A204.1 (cell line): ENCODE results near the gene CX3CR1.
"Not testable (repeated sequence)": the region's sequence is repeated elsewhere in the genome, so short reads cannot be mapped to it uniquely, and the experiment has no call there.

Experiments used
- FAIRE-seq: peaks from 2 replicates; lab custom pipeline; 2012; peaks lifted over from hg19 to GRCh38; lab: Jason Lieb, UNC

The CX3CR1 gene, protein sequence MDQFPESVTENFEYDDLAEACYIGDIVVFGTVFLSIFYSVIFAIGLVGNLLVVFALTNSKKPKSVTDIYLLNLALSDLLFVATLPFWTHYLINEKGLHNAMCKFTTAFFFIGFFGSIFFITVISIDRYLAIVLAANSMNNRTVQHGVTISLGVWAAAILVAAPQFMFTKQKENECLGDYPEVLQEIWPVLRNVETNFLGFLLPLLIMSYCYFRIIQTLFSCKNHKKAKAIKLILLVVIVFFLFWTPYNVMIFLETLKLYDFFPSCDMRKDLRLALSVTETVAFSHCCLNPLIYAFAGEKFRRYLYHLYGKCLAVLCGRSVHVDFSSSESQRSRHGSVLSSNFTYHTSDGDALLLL

DNA sequence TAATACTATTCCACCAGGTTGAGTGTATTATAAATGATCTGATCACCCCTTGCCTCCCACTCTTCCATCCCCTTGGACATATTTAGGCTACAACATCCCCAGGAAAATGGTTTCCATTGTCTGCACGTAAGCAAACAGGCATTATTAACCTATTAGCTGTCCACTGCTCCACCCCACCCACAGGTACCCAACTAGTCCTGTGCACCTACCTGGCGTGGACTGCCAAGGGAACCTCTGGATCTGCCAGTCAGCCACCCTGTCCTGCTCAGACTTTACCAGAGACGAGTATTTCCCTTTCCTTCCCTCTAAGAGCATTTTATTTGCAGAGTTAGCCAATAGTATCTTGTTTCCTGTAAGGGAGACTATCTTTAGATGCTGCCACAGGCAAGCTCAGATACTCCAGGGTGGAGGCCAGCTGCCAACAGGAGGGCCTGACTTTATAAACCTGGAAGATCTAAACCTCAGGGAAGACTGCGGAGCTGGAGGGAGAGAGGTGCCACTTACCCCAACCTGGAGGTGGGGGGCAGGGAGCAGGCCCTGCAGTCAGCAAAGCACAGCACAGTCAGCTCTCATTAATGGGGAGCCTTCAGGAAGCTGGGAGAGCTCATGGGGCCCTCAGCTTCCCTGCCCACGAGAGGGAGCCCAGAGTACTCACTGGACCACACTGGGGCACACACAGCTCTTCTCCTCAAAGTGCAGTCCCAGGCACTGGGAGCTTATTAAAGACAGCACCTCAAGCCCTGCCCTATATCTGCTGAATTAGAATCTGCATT is at the start of gene CX3CR1:
Gene CX3CR1, minus strand, starts transcription at position 292 of the 773 bp plus-strand sequence. CDS start 13,527 bp downstream, outside the sequence.
- no peak for FAIRE-seq

DNA sequence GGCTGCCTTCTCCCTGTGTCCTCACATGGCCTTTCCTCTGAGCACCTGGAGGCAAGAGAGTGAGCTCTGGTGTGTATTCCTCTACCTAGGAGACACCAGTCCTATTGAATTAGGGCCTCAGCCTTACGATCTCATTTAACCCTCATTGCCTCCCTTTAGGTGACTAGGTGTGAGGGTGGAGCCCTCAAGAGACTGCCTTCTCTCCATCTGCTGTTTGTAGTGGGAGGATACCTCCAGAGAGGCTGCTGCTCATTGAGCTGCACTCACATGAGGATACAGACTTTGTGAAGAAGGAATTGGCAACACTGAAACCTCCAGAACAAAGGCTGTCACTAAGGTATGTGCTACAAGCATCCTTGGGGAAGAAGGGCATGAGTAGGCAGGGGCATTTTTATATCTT is 49.7 kb upstream of the CX3CR1 start, which contains the start of gene CCR8:
Gene CCR8, plus strand, starts transcription at position 217 of the 400 bp plus-strand sequence. CDS start 2,623 bp downstream, outside the sequence.
- FAIRE-seq: no peak

DNA sequence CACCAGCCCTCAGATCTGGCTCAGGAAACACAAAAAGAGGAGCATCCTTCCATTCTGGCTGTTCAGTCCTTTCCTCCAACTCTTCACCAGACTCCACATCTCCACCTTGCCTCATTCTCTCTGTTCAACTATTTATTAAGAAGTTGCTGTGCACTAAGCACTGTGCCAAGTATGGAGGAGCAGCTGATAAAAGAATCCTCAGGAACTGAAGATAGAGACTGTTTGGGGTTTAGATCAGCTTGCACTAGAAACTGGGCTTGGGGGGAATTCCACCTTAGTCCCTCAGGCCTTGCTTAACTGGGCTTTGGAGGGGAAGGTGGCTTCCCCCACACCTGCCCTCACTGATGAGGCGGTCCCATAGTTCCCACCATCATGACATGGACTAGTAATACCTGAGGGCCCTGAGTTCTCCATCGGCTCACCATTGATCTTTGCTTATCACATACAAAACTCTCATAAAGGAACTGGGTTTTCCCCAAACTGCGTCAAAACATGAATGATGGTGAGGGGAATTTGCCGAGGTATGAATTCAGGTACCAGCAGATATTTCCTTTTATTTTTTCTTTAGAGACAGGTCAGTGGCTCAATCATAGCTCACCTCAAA is 48.0 kb upstream of the CX3CR1 start:
- no peak for FAIRE-seq

DNA sequence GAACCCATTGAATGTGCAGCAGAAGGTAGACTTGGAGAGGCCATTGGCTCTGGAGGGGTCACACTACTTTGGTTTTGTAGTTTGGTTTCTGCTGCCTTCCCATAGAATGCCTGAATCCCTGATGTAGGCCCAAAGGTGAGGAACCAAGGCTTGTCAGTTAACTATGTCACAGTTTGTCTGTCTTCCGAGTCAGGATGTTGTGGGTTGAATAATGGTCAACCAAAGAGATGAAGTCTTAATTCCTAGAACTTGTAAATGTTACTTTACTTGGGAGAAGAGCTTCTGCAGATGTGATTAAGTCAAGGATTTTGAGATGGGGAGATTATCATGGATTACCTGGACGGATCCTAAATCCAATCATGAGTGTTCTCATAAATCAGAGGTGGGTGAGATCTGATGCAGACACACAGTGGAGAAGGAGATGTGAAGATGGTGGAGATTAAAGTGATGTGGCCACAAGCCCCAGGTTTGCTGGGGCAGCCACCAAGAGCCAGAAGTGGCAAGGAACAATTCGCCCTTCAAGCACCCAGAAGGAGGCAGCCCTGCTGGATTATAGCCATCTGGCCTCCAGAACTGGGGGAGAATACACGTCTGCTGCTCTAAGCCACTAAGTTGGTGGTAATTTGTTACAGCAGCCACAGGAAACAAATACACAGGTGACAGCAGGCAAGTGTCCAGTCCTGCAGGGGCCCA is 47.4 kb upstream of the CX3CR1 start:
- no peak for FAIRE-seq

DNA sequence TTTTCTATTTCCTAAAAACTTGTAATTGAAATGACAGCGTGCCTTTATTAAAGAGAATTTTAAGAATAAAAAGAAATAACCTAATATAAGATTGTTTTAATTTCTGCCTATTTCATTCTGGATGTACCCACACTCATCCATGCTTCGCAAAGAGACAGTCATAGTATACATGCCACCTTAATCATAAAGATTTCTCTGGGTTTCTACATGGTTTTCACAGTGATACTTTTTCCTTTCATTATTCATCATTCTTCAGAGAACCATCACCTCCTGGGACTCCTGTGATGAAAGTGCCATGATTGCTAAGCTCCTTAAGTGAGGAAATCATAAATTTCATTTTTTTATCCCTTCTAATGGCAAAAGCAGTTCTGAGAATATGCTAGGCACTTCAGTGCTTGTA is 45.4 kb upstream of the CX3CR1 start:
- FAIRE-seq: no peak

DNA sequence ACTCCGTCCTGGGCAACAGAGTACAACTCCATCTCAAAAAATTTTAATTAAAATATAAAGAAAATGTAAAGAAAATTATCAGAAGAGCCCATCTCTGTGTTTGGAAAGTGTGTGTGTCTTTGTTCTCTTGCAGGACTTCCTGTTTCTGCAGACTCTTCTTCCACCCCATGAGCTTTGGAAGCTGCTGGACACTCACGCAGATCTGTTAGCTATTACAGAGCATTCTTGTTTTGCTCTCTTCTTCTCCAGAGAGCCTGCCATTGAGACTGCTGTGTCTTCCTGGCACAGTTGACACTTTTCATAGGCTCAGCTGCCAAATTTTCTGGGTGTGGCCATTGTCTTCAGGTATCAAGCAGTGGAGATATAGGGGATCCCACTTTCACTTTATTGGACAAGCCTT is 43.7 kb upstream of the CX3CR1 start:
- no peak for FAIRE-seq

DNA sequence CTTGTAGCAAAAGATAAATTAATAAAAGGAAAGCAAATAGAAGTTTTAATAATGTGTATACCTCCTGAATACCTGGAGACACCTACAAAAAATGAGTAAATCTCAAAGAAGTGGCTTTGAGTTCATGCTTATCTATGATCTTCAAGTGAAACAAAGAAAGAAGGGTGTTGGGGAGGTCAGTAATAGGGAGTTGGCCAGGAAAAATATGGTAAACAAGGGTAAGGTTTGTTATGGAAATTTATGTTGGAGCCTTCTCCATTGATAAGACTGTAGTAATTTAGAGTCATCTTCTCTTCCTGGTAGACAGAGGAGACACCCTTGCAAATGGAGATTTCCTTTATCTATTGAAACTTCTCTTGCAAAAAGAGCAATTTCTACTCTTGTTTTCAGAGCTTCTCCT is 43.1 kb upstream of the CX3CR1 start:
- FAIRE-seq: no peak

DNA sequence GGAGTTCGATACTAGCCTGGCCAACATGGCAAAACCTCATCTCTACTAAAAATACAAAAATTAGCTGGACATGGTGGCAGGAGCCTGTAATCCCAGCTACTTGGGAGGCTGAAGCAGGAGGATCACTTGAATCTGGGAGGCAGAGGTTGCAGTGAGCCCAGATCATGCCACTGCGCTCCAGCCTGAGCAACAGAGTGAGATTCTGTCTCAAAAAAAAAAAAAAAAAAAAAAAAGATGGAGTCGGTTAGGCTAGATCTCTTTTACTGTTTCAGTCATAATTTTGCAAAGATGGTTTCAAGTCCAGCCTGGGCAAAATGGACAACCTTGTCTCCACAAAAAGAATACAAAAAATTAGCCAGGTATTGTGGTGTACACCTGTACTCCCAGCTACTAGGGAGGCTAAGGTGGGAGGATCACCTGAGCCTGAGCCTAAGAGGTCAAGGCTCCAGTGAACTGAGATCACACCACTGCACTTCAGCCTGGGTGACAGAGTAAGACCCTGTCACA is 42.4 kb upstream of the CX3CR1 start:
- FAIRE-seq: not testable (repeated sequence)

DNA sequence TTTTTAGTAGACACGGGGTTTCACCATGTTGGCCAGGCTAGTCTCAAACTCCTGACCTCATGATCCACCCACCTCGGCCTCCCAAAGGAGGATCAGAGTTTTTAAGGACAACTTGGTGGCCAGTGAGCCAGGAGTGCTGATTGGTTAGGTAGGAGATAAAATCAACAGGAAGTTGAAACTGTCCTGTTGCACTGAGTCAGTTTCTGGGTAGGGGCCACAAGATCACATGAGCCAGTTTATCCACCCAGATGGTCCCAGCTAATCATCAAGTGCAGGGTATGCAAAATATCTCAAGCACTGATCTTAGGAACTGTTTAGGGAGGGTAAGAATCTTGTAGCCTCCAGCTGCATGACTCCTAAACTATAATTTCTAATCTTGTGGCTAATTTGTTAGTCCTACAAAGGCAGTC is 41.7 kb upstream of the CX3CR1 start:
- not testable (repeated sequence) for FAIRE-seq

DNA sequence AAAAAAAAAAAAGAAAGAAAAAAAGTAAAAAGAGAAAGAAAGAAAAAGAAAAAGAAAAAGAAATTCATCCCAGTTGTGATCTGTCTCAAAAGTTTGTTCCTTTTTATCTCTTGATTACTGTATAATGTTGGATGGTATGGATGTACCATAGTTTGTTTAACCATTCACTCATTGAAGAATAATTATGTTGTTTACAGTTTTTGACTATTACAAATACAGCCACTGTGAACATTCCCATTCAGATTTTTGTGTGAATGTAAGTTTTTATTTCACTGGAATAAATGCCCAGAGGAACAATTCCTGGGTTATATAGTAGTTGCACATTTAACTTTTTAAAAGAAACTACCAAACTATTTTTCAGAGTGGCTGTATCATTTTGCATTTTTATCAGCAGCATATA is 39.4 kb upstream of the CX3CR1 start:
- no peak for FAIRE-seq

DNA sequence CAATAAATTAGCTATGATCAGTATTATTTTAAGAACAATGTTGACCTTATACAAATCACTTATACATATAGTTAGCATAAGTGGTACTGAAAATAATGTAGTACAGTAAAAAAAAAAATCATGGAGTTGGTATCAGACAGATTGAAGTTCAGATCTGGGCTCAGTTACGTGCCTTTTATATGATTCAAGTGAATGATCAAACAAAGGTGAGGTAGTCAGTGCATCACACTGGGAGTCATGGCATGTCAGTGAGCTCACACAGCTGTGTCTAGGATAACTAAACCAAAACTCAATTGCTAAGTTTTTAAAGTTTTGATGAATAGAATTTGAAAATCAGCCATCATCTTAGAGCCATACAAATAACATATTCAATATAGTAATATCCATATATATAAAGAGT is 38.5 kb upstream of the CX3CR1 start:
- FAIRE-seq: no peak

DNA sequence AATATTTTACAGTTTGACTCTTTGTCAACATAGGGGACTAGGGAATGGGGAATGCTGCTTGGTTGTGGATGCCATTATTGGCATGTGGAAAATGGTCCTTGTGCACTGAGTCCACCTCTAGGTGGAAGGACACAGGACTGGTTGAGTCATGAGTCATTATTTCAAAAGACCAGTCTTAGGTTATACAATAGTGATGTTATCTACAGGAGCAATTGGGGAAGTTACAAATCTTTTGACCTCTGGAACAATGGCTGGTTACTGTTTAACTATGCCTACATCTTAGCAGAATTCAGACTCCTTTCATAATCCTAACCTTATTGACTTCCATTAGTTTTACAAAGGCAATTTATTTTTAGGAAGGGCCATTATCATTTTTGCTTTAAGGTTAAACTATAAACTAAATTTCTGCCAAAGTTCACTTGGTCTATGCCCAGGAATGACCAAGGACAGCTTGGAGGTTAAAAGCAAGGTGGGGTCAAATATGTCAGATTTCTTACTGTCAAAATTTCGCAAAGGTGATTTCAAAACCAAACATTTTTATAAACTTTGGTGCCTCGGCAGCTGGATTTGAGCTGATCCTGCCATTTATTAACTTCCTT is 37.8 kb upstream of the CX3CR1 start:
- FAIRE-seq: no peak

DNA sequence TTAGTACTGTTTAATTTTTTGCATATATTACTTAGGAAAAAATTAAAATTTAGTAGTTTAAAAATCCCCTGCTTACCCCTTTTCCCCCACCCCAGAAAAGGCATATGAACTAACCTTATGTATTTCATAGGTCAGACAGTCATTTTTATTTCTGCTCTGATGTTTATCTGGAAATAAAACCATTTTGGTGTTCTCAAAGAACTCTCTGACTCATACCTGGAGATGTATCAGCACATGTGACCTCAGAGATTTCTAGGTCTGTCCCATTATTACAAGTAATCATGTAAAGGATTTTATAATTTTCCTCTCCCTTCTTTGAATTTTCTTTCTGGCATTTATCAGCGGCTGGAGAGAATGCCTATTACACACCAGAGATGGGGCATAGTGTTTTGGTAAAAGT is 35.6 kb upstream of the CX3CR1 start:
- no peak for FAIRE-seq

DNA sequence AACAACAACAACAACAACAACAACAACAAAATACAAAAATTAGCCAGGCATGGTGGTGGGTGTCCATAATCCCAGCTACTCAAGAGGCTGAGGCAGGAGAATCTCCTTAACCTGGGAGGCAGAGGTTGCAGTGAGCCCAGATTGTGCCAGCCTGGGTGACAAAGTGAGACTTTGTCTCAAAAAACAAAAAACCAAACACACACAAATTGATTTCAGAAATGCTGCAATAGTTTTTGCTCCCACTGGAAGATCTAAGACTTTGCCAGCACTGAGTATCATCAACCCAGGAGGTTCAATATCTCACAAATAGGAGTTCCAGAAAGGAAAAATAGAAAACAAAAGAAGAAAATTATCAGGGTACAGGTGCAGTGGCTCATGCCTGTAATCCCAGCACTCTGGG is 33.5 kb upstream of the CX3CR1 start:
- no peak for FAIRE-seq

DNA sequence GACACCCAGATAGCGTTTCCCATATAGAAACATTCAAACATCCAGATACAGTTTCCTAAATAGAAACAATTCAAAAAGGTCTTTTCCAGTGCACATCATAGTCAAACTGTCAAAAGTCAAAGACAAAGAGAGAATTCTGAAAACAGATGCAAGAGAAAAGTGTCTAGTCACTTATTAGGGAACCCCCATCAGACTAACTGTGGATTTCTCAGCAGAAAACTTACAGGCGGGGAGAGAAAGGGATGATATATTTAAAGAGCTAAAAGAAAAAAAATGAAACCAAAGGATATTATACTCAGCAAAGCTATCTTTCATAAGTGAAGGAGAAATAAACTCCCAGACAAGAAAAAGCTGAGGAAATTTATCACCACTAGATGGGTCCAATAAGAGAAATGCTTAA is 22.3 kb upstream of the CX3CR1 start:
- no peak for FAIRE-seq

DNA sequence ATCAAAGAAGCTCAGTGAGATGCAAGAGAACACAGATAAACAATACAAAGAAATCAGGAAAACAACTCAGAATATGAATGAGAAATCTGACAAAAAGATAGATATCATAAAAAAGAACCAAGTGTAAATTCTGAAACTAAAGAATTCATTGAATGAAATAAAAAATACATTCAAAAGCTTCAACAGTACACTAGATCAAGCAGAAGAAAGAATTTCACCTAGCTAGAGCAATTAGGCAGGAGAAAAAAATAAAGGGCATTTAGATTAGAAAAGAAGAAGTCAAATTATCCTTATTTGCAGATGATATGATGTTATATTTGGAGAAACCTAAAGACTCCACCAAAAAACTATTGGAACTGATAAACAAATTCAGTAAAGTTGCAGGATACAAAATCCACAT is 19.4 kb upstream of the CX3CR1 start:
- FAIRE-seq: no peak

DNA sequence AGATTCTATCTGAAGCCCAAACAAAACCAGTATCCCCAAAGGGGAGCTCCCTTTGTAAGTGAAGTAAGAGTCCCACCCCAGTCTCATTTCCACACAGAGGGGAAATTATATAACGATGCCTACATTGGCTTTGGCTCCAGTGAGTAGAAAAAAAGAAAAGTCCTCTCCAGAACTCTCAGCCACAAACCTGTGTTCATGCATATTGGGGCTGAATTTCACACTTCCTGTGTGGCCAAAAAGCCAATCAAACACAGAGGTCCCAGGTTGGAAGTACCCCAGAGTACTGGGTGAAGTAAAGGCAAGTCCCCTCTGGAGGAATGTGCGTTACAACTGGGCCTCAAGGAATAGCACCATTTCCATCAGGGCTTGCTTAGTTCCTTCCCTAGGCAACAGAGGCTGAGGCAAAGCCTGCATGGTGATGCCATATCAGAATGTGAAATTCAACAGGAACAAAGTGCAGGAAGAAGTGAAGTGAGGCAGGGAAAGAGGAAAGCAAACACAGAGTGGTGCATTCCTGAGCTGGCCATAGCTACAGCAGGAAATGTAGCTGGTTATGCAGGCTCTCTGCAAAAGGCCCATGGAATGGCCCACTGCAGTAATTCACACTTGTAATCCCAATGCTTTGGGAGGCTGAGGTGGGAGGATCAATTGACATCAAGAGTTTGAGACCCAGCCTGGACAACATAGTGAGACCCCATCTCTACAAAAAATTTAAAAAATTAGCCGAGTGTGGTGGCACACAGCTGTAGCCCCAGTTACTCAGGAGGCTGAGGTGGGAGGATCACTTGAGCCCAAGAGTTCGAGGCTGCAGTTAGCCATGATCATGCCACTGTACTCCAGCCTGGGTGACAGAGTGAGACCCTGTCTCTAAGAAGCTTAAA is 16.6 kb upstream of the CX3CR1 start:
- no peak for FAIRE-seq

DNA sequence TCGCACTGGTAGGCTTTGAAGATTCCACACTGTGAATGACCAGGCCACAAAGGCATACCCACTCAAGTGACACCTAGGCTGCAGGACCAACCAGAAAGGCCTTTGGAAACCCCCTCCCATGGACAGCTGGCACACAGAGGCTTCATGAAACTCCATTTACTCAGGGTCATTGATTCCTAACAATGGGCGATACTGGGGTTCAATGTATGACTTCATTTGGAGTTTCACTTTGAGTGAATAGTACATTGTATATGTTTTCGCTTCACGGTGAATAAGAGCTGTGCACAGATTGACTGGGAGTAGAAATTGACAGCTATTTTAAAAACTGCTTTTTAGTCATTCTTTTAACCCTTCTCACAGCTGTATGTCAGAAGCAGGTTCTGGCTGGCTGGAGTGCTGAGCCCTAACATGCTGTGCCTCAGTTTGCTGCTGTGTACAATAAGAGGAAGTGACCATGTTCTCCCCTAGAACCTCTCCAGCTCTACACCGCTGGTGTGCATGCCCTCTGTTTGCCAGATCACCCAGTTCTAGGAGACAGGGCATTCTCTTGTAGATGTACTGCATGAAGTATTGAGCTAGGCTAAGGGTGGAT is 15.4 kb upstream of the CX3CR1 start:
- no peak for FAIRE-seq

DNA sequence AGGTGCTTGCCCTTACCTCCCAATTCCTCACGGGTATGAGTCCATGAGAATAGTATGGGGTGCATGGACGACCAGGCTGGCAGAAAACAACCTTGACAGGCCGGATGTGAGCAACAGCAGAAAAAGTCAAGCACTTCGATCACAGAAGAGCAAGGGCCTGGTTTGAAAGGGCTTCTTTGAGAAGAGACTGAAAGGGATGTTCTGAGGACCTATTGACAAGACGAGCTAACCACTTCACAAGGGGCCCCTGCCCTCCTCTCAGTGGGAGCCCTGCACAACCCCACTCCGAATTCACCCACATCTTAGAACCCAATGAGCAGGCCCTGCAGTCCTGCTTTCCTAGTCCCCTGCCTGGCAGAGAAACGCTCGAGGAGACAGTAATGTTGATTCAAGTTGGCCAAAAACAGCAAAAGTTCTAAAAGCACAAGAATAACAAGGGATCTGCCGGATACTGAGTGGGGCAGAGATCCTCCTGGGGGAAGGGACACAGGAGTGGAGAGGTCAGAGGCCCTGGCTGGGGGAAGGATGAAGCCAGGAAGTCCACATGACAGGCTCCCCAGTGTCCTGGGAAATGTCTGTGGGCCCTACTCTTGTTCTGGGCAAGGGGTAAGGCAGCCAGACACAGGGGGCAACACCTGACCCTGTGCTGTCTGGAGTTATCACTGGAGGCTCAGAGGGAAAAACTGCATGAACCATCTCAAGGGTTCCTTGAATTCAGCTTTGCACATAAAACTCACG is 14.8 kb upstream of the CX3CR1 start:
- FAIRE-seq: no peak

DNA sequence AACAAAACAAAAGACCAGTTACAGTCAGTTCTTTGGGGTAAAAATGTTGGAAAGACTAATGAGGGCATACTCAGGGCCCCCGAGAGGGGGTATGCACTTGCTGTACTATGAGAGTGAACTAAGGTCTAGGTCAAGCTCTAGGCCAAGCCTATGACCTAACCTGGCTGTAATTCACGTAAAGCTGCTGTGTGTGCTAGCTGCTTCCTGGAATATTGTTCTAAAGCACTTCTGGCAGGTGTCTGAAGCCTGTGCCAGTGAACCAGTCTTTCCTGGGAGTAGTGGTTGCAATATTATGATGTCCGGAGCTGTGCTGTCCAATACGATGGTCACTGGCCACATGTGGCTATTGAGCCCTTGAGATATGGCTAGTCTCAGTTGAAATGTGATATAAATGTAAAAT is 13.1 kb upstream of the CX3CR1 start:
- FAIRE-seq: no peak
